Fibroblast of skin of back (primary cell): ENCODE data around the gene NCOA3.

Experiments used
- DNase-seq: peaks from one replicate; pipeline ENCODE4 v3.0.0-alpha.2; 2013

Gene NCOA3

DNA sequence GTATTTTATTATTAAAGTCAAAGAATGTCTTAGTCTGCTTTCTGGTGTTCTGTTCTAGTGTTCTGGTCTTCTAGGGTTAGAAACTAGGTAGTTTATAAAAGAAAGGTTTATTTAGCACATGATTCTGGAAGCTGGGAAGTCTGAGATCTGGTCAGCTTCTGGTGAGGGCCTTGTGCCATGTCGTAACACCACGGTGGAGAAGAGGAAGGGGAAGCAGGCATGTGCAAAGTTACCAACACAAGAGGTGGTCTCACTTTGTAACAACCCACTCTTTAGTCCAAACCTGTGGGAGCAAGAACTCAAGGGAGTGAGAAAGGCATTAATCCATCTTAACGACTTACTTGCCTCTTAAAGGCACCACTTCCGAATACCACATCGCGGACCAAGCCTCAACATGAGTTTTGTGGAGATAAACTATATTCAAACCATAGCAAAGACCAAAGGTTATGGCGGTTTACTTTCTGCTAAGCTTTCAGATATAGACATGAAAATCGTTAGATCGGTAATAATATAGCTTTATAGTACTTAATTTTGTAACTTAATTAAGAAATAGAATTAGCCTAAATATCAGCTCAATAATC lies 99.4 kb downstream of the NCOA3 start:
- no peak for DNase-seq

DNA sequence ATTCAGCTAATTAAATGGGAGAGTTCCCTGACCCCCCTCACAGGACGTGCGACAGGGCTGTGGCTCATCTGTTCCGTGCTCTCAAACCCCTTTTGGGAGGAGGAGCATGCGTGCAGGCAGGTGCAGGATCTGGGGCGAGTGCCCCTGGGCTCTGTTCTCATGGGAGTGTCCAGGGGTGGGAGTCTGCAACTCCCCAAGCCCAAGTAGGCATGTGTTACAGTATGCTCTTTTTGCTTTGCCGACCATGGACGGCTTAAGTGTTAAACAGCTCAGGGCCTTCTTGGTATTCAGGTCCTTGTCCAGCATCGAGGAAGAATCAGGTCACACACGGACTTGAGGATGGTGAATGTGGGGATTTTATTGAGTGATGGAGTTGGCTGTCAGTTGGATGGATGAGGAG lies 101.6 kb downstream of the NCOA3 start:
- no peak for DNase-seq

DNA sequence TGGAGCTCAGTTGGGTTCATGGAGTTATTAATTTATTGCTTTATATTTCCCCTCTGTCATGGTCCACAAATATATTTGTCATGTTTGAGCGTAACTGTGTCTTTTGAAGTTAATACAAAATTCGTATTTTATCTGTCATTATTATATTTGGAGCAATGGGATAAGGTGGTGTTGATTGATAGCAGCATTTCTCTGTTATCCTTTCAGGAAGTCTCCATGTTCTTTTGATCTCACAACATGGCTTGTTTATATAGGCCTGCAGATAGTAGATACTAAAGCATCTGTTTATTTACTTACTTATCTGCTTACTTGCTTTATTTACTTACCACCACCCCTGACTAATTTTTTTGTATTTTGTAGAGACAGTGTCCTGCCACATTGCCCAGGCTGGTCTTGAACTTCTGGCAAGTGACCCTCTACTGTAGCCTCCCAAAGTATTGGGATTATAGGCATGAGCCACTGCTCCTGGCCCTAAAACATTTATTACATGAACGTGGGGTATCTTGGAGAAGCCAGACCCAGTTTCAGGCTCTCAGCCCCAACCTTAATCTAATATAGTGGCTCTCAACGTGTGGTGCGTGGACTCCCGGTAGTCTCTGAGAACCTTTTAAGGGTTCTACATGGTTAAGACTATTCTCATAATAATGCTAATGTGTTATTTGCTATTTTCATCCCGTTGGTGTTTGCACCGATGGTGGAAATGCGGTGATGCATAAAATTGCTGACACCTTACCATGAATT lies 104.2 kb downstream of the NCOA3 start:
- no peak for DNase-seq

DNA sequence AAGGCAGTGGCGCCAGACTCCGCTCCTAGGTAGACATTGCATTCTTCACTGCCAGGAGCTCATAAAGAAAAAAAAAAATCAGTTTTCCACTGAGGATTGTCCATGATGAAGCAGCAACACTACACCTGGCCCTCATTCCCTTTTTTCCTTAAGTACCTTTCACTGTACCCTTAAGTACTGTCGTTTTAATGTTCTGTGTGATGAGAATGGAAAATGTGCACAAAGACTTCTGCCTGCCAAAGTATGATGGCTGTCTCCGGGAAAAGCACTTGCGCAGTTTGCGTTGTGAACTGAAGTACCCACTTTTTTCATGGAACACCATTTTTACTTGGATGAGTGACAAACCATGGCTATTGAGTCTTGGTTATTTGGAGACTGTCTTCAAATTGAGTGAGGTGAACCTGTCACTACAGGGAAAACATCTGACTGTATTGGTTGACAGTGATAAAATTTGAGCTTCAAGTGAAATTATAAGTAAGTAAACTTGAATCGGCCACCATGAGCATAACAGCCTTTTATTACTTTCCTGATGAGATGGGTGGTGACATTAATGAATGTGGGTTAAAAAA lies 104.8 kb downstream of the NCOA3 start:
- DNase-seq = no peak

DNA sequence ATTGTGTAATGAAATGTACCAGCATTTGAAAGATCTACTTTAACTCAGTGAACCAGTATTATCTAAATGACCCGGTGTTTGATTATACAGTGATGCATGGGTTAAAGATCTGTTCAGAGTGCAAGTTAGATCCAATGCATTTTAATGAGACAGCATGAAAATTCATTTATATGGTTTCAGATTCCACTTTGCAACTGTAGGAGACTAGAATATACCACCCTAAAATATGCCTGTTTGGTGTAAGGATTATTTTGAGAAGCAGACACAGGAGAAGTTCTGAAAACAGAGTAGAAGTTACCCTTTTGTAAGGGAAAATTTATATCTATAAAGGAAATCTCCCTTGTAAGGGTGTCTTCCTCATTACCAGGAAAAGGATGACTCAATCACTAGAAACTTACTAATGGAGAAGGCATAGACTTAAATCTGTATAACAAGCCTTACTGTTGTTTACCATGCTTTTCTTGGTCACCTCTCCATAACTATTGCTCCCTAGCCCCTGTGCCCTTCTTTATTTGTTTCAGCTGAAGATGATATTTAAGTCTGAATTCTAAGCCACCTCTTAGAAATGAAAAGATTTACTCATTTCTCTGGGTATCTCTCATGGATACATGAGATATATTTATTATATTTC lies 105.4 kb downstream of the NCOA3 start:
- peak; percentile 59 for DNase-seq

DNA sequence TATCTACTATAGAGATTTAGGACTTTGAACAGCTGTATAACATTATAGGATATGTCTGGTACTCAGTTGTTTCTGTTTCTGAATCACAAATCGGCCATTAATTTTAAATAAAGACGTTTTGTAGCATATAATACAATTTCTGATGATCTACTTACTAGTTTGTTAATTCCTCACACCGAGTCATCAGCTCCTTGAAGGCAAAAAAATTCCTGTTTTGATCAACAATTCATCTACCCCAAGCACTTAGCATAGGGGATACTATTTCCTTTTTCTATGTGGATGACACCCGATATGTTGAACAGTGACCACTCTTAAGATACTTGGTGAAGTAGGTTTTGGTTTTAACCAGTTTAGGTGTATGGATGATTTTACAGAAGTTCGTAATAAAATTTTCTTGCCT lies 107.3 kb downstream of the NCOA3 start:
- DNase-seq = no peak

DNA sequence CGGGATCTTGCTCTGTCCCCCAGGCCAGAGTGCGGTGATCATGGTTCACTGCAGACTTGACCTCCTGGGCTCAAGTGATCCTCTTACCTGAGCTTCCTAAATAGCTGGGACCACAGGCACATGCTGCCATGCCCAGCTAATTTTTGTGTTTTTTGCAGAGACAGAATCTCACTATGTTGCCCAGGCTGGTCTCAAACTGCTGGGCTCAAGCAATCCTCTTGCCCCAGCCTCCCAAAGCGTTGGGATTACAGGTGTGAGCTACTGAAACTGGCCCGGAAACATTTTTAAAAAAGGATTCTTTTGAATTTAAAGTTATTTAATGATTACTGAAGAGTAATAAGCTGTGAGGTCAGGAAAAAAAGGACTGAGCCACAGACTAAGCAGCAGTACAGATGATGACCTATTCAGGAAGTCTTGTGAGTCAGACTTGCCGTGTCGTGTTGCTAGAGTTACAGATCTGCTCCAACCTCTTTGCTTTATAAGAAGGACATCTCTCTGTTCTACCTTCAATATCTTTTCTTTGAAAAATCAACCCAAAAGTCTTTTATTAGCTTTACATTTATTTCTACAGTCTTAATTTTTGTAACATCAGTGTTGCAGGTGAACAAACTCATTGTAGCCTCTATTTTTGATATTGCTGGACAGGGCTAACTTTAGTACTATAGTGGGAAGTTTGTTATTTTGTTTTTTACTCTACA lies 108.7 kb downstream of the NCOA3 start:
- DNase-seq = peak; percentile 82

DNA sequence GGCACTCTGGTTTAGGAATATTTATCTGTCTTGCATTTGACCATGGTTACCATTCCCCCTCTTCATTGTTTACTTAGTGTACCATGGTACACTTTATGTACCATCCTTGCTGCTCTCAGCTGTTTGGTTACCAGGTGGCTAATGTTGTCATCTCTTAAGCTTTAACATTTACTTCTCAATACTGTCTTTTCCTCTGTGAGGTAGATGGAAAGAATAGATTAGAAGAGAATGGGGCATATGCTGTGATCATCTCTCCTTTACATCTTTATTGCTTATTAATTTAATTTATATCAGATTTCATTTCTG lies 109.2 kb downstream of the NCOA3 start:
- DNase-seq = no peak

DNA sequence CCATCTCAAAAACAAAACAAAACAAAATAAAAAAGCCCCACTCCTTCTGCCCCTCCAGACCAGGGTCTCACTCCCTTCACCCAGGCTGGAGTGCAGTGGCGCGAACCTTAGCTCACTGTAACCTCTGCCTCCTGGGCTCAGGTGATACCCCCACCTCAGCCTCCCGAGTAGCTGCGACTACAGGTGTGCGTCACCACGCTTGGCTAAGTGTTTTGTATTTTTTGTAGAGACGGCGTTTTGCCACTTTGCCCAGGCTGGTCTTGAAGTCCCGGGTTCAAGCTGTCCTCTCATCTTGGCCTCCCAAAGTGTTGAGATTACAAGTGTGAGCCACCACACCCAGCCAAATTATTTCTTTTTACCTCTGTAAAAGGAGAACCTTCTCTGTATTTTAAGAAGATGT lies 110.1 kb downstream of the NCOA3 start:
- DNase-seq = no peak

DNA sequence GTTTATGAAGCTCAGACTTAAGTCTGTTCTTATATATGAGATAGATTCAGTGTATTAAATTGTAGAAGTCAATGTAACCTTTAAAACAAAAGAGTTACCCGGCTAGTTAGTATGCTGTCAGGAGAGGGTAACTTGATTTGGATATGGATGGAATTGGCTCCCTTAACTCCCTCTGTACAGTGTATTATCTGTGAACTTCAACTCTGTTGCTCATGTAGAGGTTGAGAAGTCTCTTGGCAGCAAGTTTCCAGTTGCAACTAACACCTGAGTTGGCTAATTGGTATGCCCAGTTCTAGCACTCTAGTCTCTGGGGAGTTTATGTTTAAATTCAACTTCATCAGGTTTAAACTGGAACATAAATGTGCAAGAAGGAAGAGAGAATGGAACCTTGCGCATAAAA lies 111.0 kb downstream of the NCOA3 start:
- DNase-seq = no peak

DNA sequence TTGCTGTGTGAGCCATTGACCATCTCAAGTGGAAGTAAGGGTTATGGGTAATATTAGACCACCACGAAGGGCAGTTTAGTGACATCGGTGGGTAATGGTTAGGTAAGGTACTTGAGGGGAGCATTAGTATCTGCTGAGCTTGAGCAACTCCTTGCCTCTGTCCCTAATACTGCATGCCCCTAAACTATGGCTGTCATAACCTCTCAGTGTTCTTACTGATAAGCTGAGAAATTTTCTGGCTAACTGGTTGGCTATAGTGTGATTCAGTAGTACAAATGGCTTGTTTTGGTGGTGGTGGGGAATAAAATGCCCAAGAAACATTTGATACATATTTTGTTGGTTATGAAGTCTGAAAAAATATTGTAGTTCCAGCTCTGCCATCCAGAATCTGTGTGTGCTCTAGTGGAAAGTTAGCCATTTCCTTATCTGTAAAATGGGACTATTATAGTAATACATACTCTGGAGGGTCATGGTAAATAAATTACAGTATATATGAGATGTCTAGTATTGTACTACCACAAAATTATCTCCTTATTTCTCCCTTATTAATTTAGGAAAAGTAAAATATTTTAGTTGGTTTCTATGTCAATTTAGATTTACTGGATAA lies 113.1 kb downstream of the NCOA3 start:
- no peak for DNase-seq

DNA sequence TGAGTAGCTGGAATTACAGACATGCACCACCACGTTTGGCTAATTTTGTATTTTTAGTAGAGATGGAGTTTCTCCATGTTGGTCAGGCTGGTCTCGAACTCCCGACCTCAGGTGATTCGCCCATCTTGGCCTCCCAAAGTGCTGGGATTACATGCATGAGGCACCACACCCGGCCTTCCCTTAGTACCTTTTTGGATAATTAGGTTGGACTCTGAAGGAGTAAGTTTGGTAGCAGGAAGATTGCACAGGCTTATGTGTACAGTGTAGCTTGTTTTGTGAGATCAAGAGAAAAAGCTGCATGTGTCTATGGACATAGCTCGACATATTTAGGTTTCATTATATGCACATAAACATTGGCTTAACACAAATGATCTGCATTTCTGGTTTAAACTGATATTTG lies 116.8 kb downstream of the NCOA3 start:
- DNase-seq = no peak

DNA sequence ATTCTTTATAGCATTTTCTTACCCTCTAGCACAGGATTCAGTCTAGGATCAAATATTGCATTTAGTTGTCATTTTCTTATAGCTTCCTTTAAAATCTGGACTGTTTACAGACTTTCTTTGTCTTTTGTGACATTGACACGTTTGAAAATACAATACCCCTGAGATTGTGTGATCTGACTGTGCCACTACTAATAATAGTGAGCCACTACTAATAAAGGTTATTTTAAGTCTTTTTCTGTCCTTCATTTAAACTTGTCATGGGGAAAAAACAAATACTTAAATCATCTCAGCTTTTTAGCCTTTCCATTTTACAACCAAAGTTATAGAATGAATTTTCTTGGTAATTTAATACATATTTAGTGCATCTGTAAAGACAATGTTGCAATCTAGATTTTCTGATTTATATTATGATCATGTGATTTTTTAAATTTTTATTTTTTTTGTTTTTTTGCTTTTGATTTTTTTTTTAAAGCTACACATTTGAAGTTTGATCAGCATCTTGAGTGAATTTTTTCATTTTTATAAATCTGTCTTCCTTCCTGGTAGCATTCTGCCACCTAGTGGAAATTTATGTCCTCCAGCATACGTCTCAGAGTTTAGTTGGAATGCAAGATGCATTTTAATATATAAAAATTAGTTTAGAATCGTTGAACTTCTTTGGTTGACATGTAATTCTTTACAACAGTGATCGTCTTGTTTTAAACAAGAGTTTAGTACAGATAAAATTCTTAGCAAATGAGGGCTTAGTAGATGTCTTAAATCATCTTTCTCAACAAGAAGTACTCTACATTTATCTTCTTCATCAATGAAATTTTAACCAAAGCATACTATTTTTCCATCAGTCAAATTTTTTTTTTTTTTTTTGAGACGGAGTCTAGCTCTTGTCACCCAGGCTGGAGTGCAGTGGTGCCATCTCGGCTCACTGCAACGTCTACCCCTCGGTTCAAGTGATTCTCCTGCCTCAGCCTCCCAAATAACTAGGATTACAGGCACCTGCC lies 119.4 kb downstream of the NCOA3 start:
- peak; percentile 68 for DNase-seq

DNA sequence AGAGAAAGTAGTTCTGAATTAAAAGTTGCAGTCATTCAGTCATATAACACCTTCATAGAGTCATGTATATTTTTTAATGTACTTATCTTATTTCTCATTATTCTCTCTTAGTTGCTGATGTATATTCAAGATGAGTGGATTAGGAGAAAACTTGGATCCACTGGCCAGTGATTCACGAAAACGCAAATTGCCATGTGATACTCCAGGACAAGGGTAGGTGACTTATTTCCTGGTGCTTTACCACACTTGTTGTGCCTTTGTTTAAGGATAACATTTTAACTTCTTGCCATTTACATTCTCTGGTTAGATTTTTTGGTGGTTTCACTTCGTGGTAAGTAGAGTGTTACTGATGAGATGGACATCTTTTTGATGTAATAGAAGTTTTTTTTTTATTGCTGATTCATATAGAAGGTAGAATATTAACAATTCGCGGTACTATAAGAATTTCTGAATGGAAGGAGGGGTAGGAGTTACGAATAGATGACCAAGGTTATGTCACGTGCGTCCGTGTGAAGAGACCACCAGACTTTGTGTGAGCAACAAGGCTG lies 120.5 kb downstream of the NCOA3 start:
- no peak for DNase-seq

DNA sequence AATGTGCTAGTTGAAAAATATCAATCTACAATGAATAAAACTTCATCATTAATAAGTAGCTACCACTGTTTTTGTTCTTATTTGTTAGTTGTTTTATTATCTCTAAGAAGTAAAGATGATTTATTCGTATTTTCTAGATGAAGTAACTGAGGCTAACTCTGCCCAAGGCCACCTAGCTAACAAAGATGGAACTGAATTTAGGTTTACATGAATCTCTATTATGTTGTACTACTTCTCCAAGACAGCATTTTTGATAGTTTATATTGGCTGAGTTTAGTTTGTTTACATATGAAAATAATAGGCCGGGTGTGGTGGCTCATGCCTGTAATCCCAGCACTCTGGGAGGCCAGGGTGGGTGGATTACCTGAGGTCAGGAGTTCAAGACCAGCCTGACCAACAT lies 121.5 kb downstream of the NCOA3 start:
- no peak for DNase-seq

DNA sequence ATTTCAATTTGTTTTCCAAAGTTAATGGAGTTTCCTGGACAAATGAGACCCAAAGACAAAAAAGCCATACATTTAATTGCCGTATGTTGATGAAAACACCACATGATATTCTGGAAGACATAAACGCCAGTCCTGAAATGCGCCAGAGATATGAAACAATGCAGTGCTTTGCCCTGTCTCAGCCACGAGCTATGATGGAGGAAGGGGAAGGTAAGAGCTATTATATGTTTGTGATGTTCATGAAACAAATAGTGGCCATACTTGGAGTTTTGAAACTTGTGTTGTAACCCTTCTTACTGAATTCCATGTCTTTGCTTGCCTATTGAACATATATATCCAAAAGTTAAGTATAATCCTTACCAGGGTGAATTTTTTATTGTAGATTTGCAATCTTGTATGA lies 125.9 kb downstream of the NCOA3 start:
- no peak for DNase-seq

DNA sequence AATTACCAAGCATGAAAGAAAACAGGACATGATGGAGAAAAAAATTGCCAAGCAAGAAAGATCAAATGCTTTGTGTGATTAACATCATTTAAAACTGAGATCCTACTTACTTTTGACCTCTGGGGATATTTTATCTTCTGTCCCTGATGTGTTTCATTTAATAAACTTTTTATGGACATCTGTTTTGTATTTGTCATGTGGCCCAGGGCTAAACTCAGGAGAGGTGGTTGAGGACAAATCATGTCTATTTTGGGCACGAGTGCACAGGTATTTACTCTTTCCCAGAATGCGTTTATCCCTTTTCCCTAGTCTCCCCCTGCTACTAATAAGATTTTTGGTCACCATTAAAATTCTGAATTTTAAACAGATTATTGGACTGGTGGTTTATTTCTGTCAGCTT lies 128.2 kb downstream of the NCOA3 start:
- DNase-seq = no peak

DNA sequence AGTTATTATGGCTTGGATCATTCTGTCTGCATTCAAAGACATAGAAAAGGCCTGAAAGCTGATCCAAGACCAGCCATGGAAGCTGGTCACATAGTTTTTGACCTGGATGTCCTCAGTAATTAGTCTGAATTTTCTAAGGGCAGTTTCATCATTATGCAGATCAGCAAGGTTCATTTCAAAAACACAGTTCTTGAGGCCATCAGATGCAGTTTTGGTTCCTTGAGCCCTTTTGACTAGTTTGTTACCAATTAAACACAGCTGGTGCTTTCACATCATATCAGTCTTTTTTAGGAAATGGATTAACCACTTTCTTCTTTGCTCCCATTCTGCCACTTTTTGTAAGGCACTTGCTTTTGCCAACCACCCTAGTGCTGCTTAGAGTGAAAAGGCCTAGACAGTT lies 129.4 kb downstream of the NCOA3 start:
- DNase-seq = no peak

DNA sequence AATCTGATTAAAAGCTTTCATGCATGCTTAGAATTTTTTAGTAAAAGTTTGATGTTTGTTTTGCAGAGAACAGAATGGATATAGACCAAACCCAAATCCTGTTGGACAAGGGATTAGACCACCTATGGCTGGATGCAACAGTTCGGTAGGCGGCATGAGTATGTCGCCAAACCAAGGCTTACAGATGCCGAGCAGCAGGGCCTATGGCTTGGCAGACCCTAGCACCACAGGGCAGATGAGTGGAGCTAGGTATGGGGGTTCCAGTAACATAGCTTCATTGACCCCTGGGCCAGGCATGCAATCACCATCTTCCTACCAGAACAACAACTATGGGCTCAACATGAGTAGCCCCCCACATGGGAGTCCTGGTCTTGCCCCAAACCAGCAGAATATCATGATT lies 133.6 kb downstream of the NCOA3 start:
- no peak for DNase-seq

DNA sequence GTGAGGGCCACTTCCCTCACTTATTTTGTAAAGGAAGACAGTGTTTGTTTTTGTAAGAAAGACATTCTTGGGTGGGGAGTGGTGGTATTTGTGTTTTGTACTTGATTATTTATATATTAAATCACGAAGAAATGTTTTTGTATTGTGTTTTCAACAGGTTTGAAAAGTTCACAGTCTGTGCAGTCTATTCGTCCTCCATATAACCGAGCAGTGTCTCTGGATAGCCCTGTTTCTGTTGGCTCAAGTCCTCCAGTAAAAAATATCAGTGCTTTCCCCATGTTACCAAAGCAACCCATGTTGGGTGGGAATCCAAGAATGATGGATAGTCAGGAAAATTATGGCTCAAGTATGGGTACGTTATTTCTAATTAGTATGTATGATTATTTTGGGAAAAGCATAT lies 137.2 kb downstream of the NCOA3 start:
- no peak for DNase-seq

DNA sequence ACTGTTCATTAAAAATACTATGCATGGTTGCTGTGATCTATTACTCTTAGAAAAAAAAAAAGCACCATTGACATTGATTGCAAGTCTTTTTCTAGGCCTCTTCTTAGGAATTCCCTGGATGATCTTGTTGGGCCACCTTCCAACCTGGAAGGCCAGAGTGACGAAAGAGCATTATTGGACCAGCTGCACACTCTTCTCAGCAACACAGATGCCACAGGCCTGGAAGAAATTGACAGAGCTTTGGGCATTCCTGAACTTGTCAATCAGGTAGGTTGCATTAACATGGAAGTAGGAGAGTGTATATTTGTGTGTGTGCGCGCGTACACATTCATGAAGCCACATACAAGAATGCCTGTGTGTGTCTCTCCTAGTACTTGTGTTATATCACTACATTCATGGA lies 140.4 kb downstream of the NCOA3 start:
- no peak for DNase-seq

DNA sequence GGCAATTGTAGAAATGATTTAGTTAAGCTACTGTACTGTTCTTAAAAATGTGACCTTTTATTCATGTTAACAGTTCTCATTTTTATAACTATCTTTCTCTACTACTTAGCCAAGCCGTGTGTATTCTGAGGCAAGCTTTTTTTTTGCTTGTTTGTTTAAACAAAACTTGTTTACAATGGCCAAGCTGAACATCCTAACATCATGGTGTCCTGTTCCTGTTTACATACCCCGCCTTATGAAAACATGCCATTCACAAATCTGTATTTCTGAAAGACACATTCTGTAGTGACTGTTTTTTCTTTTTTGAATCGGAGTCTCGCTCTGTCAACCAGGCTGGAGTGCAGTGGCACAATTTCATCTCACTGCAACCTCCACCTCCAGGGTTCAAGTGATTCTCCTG lies 140.9 kb downstream of the NCOA3 start:
- no peak for DNase-seq
